HL-60 (cell line): Measurements from ENCODE around the gene SLC11A2.
A peak's percentile ranks its signal among the peaks of the same experiment; 100 is the strongest.

Source experiments
- DNase-seq, 2 experiments: peaks; one replicate each; pipeline ENCODE4 v3.0.0-alpha.2; 2010 to 2020; ENCODE audit warnings: low read depth in 1 of 2, low spot score in 1 of 2
- H3K27ac ChIP-seq: fragments of 250-450 bp; sonication (Bioruptor Pico); replicated peaks from 2 replicates; pipeline ENCODE4 v1.5.1; 2020; ENCODE audit warnings: mild to moderate bottlenecking, moderate library complexity
- H3K27me3 ChIP-seq: fragments of 250-450 bp; sonication (Bioruptor Pico); 2 replicates; pipeline ENCODE4 v1.5.1; 2021; ENCODE audit warnings: mild to moderate bottlenecking, moderate library complexity; ENCODE audit not compliant: insufficient read depth, poor library complexity, severe bottlenecking
- H3K4me3 ChIP-seq: replicated peaks from 2 replicates; pipeline ENCODE4 v1.5.1; 2011; ENCODE audit warnings: mild to moderate bottlenecking, control low read depth, low read length; ENCODE audit not compliant: insufficient read depth
- CTCF ChIP-seq: IDR thresholded peaks from one replicate; pipeline ENCODE4 v1.5.1; 2011; ENCODE audit warnings: low read length, control low read depth, inconsistent platforms; ENCODE audit not compliant: insufficient read depth
- GABPA ChIP-seq: IDR thresholded peaks from 2 replicates; pipeline ENCODE4 v1.6.1; 2012; ENCODE audit warnings: low read depth
- POLR2AphosphoS5 ChIP-seq: IDR thresholded peaks from 2 replicates; pipeline ENCODE4 v1.6.1; 2012; ENCODE audit warnings: low read depth
- REST ChIP-seq: IDR thresholded peaks from 2 replicates; pipeline ENCODE4 v1.6.1; 2012; ENCODE audit warnings: low read depth; ENCODE audit not compliant: insufficient replicate concordance
- SPI1 ChIP-seq: IDR thresholded peaks from 2 replicates; pipeline ENCODE4 v1.6.1; 2012; ENCODE audit warnings: low read depth, mild to moderate bottlenecking, borderline replicate concordance

Gene SLC11A2

GRCh38 chr12:50953047-50953446, 73.1 kb downstream of the SLC11A2 start:
- H3K4me3 ChIP-seq: no peak overlapping the region
- no peaks in the 10 kb centered on the region for H3K27me3 ChIP-seq
- no peak for DNase-seq
- TF ChIP-seq REST (no peak), CTCF (no peak), POLR2AphosphoS5 (no peak), SPI1 (no peak), GABPA (no peak)
- no peak overlapping the region for H3K27ac ChIP-seq

- TF ChIP-seq POLR2AphosphoS5: no peak
- no peak within 1 kb of the TSS for H3K4me3 ChIP-seq
- DNase-seq: no peak
- no peaks in the 10 kb centered on the region for H3K27me3 ChIP-seq
- peak within 1 kb of the TSS; percentile 44 for H3K27ac ChIP-seq
Measured at GRCh38 chr12:50952510-50952909, 73.7 kb downstream of the SLC11A2 start, which contains the start of gene HIGD1C. Gene HIGD1C (plus strand): TSS chr12:50952544. CDS start chr12:50953999, 1,455 bp downstream.

GRCh38 chr12:50951112-50951511, 75.1 kb downstream of the SLC11A2 start:
- Histone ChIP-seq H3K27ac (peak overlapping the region; percentile 44), H3K27me3 (no peaks in the 10 kb centered on the region), H3K4me3 (no peak overlapping the region)
- TF ChIP-seq POLR2AphosphoS5: no peak
- no peak for TF ChIP-seq REST
- no peak for TF ChIP-seq SPI1
- TF ChIP-seq GABPA: no peak
- TF ChIP-seq CTCF: no peak
- DNase-seq: peak in 1 of 2 experiments; percentile 74

GRCh38 chr12:50949801-50950302, 76.3 kb downstream of the SLC11A2 start:
- TF ChIP-seq SPI1: no peak
- no peak for TF ChIP-seq CTCF
- no peak for TF ChIP-seq REST
- TF ChIP-seq GABPA: no peak
- TF ChIP-seq POLR2AphosphoS5: no peak
- no peak for DNase-seq

More at GRCh38 chr12:50949801-50950302, 76.3 kb downstream of the SLC11A2 start:
- Histone ChIP-seq H3K4me3 (no peak overlapping the region), H3K27me3 (no peaks in the 10 kb centered on the region), H3K27ac (no peak overlapping the region)
